K562 (cell line): ENCODE data around the gene ENTREP3. TPM values are rescaled to one million over a fixed set of nuclear protein-coding genes. Genes with fewer than 3 reads are reported as not detected.

Experiments used
- BDP1 ChIP-seq: IDR thresholded peaks from 3 replicates; pipeline ENCODE4 v1.6.1; 2011; ENCODE audit not compliant: insufficient read length, insufficient read depth
- CREB1 ChIP-seq, 2 experiments: sonication (generic) in 1 of 2; formaldehyde crosslinking in 1 of 2; IDR thresholded peaks; 2 replicates each; pipeline versions ENCODE4 v1.6.1 to v1.8.0; 2012 to 2022; ENCODE audit warnings: inconsistent platforms in 1 of 2, mild to moderate bottlenecking in 1 of 2, missing genetic modification reagents in 1 of 2, moderate library complexity in 1 of 2
- ESRRB ChIP-seq: fragments of 250-450 bp; sonication (Bioruptor Pico); IDR thresholded peaks from 2 replicates; pipeline ENCODE4 v1.5.0; 2020; ENCODE audit warnings: mild to moderate bottlenecking, moderate library complexity, borderline replicate concordance
- HMGN3 ChIP-seq: IDR thresholded peaks from 2 replicates; pipeline ENCODE4 v1.6.1; 2011; ENCODE audit warnings: borderline replicate concordance, low read depth, mild to moderate bottlenecking, mixed read lengths, low read length; ENCODE audit not compliant: insufficient read length; ENCODE audit errors: extremely low read depth
- KLF10 ChIP-seq: fragments of 250-450 bp; sonication (Bioruptor Pico); IDR thresholded peaks from 2 replicates; pipeline ENCODE4 v1.6.1; 2021; ENCODE audit warnings: matching md5 sums
- L3MBTL2 ChIP-seq: fragments of 450-650 bp; IDR thresholded peaks from 2 replicates; pipeline ENCODE4 v1.6.1; 2016; ENCODE audit warnings: mild to moderate bottlenecking, moderate library complexity
- NR2C1 ChIP-seq, 2 experiments: fragments of 450-650 bp; IDR thresholded peaks; 2 replicates each; pipeline ENCODE4 v1.6.1; 2017; ENCODE audit warnings: mild to moderate bottlenecking in 2 of 2, antibody characterized with exemption in 1 of 2, inconsistent platforms in 1 of 2, missing compliant biosample characterization in 1 of 2, missing genetic modification characterization in 1 of 2
- PCBP1 ChIP-seq: fragments of 200-400 bp; formaldehyde crosslinking; IDR thresholded peaks from 2 replicates; pipeline ENCODE4 v1.6.1; 2018; ENCODE audit warnings: mild to moderate bottlenecking, low read depth, low read length; ENCODE audit not compliant: poor library complexity, severe bottlenecking
- PHF20 ChIP-seq: fragments of 450-650 bp; IDR thresholded peaks from 2 replicates; pipeline ENCODE4 v1.6.1; 2018; ENCODE audit not compliant: partially characterized antibody
- SETDB1 ChIP-seq: IDR thresholded peaks from one replicate; pipeline ENCODE4 v1.6.1; 2012; ENCODE audit warnings: low read length, control low read depth, inconsistent platforms
- SMC3 ChIP-seq: conservative IDR thresholded peaks from 2 replicates; pipeline ENCODE4 v1.6.1; 2011; ENCODE audit warnings: low read depth, low read length, improper control_type of control experiment; ENCODE audit not compliant: insufficient read depth
- SNIP1 ChIP-seq: fragments of 450-650 bp; IDR thresholded peaks from 2 replicates; pipeline ENCODE4 v1.7.1; 2017; ENCODE audit warnings: low read depth, mild to moderate bottlenecking
- SOX6 ChIP-seq: fragments of 450-650 bp; IDR thresholded peaks from 2 replicates; pipeline ENCODE4 v1.6.1; 2014; ENCODE audit warnings: mild to moderate bottlenecking
- STAT5A ChIP-seq: IDR thresholded peaks from 2 replicates; pipeline ENCODE4 v1.6.1; 2012; ENCODE audit warnings: low read length, inconsistent platforms, borderline replicate concordance
- U2AF2 ChIP-seq: fragments of 200-400 bp; formaldehyde crosslinking; optimal IDR thresholded peaks from 2 replicates; pipeline ENCODE3; 2017; ENCODE audit warnings: low read depth, mild to moderate bottlenecking, low read length
- ZNF121 ChIP-seq: sonication (generic); formaldehyde crosslinking; conservative IDR thresholded peaks from 2 replicates; pipeline ENCODE4 v1.8.0; 2022; ENCODE audit warnings: missing genetic modification reagents
- ZNF354B ChIP-seq: fragments of 250-450 bp; sonication (Bioruptor Pico); IDR thresholded peaks from 2 replicates; pipeline ENCODE4 v1.4.0; 2020
- ZNF551 ChIP-seq: fragments of 250-450 bp; sonication (Bioruptor Pico); IDR thresholded peaks from 2 replicates; pipeline ENCODE4 v1.5.0; 2021; ENCODE audit warnings: mild to moderate bottlenecking, moderate library complexity
- ZNF699 ChIP-seq: fragments of 250-450 bp; sonication (Bioruptor Pico); IDR thresholded peaks from 2 replicates; pipeline ENCODE4 v1.8.0; 2021; ENCODE audit warnings: mild to moderate bottlenecking, moderate library complexity; ENCODE audit not compliant: insufficient replicate concordance
- polyA plus RNA-seq, 8 experiments: library from polyadenylated mRNA; depleted of rRNA in 4 of 8; stranded (reverse) in 5 of 8; unstranded in 3 of 8; fragments of >200 nt; fragmentation: Nextera tagmentation in 2 of 8; fragmentation: Illumina TruSeq in 1 of 8; extraction: Ambion mirVana in 2 of 8; extraction: Trizol in 1 of 8; gene quantifications; 2 replicates each; pipeline versions ENCODE4 v1.2.1 to v1.2.3, GENCODE V29; 2011 to 2014; ENCODE audit warnings: inconsistent platforms in 1 of 8, missing spikeins in 1 of 8
- total RNA-seq, 7 experiments: library from RNA; depleted of rRNA in 6 of 7; stranded (reverse); fragments of >200 nt in 6 of 7; fragmentation: Illumina TruSeq in 2 of 7; extraction: Trizol in 2 of 7; gene quantifications; 2 replicates each; pipeline versions ENCODE4 v1.2.1 to v1.2.3, GENCODE V29; 2011 to 2021; ENCODE audit warnings: low replicate concordance in 1 of 7
- TF ChIP-seq, protein P1 (sequence below): sonication (generic); formaldehyde crosslinking; IDR thresholded peaks from 2 replicates; pipeline ENCODE4 v1.8.0; 2023; ENCODE audit warnings: missing genetic modification reagents, mild to moderate bottlenecking, borderline replicate concordance
- TF ChIP-seq, protein P2 (sequence below), 2 experiments: fragments of 450-650 bp; IDR thresholded peaks; 2 replicates each; pipeline ENCODE4 v1.6.1; 2018; ENCODE audit warnings: mild to moderate bottlenecking in 2 of 2, low read depth in 1 of 2; ENCODE audit not compliant: partially characterized antibody in 2 of 2

The ENTREP3 gene
- total and polyA plus RNA-seq, 9 of the 15 experiments (the other 6 are each of a cell fraction or from before 2014, with no cell fraction given), result 1.9 to 41.8 (median 5.9) TPM

DNA sequence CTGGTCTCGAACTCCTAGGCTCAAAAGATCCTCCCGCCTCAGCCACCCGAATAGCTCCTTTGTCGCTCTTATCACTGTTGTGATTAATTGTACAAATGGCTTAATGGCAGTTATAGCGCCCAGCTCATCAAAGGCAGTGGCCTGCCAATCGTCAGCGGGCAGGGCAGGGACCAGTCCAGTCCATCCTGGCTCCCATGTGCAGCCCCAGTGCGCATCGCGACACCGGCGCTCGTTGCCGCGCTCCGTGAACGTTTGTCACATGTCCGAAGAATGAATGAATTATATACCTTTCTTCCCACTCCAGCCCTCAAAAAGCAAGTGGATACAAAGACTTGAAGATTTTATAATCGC, 28.4 kb downstream of the ENTREP3 start (continued):
- TF ChIP-seq CREB1 (IDR thresholded peaks at IDR 0.05) (no peak), CREB1 (CRISPR knock-in tag; IDR thresholded peaks at IDR 0.05) (no peak; the same call in 1 of the 2 replicates), SMC3 (no peak), NR2C1 (IDR thresholded peaks at IDR 0.05) (no peak), NR2C1 (tag; IDR thresholded peaks at IDR 0.05) (0 out of 2 replicates have a peak, but pooled peaks have one; percentile 19), PCBP1 (no peak), ZNF354B (CRISPR knock-in tag) (no peak), KLF10 (CRISPR knock-in tag) (no peak), ZNF551 (no peak), BDP1 (no peak), U2AF2 (no peak), SNIP1 (no peak), STAT5A (no peak), PHF20 (no peak), SETDB1 (no peak), ZNF121 (no peak), HMGN3 (no peak), L3MBTL2 (peak; percentile 91), ZNF699 (CRISPR knock-in tag) (no peak), SOX6 (no peak), ESRRB (no peak)
- TF ChIP-seq, protein P1, sequence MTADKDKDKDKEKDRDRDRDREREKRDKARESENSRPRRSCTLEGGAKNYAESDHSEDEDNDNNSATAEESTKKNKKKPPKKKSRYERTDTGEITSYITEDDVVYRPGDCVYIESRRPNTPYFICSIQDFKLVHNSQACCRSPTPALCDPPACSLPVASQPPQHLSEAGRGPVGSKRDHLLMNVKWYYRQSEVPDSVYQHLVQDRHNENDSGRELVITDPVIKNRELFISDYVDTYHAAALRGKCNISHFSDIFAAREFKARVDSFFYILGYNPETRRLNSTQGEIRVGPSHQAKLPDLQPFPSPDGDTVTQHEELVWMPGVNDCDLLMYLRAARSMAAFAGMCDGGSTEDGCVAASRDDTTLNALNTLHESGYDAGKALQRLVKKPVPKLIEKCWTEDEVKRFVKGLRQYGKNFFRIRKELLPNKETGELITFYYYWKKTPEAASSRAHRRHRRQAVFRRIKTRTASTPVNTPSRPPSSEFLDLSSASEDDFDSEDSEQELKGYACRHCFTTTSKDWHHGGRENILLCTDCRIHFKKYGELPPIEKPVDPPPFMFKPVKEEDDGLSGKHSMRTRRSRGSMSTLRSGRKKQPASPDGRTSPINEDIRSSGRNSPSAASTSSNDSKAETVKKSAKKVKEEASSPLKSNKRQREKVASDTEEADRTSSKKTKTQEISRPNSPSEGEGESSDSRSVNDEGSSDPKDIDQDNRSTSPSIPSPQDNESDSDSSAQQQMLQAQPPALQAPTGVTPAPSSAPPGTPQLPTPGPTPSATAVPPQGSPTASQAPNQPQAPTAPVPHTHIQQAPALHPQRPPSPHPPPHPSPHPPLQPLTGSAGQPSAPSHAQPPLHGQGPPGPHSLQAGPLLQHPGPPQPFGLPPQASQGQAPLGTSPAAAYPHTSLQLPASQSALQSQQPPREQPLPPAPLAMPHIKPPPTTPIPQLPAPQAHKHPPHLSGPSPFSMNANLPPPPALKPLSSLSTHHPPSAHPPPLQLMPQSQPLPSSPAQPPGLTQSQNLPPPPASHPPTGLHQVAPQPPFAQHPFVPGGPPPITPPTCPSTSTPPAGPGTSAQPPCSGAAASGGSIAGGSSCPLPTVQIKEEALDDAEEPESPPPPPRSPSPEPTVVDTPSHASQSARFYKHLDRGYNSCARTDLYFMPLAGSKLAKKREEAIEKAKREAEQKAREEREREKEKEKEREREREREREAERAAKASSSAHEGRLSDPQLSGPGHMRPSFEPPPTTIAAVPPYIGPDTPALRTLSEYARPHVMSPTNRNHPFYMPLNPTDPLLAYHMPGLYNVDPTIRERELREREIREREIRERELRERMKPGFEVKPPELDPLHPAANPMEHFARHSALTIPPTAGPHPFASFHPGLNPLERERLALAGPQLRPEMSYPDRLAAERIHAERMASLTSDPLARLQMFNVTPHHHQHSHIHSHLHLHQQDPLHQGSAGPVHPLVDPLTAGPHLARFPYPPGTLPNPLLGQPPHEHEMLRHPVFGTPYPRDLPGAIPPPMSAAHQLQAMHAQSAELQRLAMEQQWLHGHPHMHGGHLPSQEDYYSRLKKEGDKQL, result no peak
- TF ChIP-seq, protein P2, sequence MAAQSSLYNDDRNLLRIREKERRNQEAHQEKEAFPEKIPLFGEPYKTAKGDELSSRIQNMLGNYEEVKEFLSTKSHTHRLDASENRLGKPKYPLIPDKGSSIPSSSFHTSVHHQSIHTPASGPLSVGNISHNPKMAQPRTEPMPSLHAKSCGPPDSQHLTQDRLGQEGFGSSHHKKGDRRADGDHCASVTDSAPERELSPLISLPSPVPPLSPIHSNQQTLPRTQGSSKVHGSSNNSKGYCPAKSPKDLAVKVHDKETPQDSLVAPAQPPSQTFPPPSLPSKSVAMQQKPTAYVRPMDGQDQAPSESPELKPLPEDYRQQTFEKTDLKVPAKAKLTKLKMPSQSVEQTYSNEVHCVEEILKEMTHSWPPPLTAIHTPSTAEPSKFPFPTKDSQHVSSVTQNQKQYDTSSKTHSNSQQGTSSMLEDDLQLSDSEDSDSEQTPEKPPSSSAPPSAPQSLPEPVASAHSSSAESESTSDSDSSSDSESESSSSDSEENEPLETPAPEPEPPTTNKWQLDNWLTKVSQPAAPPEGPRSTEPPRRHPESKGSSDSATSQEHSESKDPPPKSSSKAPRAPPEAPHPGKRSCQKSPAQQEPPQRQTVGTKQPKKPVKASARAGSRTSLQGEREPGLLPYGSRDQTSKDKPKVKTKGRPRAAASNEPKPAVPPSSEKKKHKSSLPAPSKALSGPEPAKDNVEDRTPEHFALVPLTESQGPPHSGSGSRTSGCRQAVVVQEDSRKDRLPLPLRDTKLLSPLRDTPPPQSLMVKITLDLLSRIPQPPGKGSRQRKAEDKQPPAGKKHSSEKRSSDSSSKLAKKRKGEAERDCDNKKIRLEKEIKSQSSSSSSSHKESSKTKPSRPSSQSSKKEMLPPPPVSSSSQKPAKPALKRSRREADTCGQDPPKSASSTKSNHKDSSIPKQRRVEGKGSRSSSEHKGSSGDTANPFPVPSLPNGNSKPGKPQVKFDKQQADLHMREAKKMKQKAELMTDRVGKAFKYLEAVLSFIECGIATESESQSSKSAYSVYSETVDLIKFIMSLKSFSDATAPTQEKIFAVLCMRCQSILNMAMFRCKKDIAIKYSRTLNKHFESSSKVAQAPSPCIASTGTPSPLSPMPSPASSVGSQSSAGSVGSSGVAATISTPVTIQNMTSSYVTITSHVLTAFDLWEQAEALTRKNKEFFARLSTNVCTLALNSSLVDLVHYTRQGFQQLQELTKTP (IDR thresholded peaks at IDR 0.05; ENCODE audit: low read depth in 1 of 2, partially characterized antibody in 2 of 2), result no peak
